HG03571 (cell line): ENCODE results near the gene ZNF205.
"Not testable (repeated sequence)": the region's sequence is repeated elsewhere in the genome, so short reads cannot be mapped to it uniquely, and the experiment has no call there.

Source experiments
- ATAC-seq: cut with Tn5 transposase; IDR thresholded peaks from one replicate; pipeline ENCODE4 v1.9.1; 2021; ENCODE audit not compliant: unreplicated experiment

The ZNF205 gene

GRCh38 chr16:3131755-3132377 lies 19.5 kb downstream of the ZNF205 start:
- ATAC-seq, result no peak

GRCh38 chr16:3133844-3134243 lies 21.5 kb downstream of the ZNF205 start:
- ATAC-seq, result no peak

- ATAC-seq, result peak; percentile 84
Observed at GRCh38 chr16:3134338-3135125, 22.1 kb downstream of the ZNF205 start, which contains the start of gene ZNF213. Gene ZNF213 (plus strand): TSS chr16:3135029. CDS start chr16:3137281, 2,252 bp downstream.

- no peak for ATAC-seq
Observed at GRCh38 chr16:3135126-3135715, 22.8 kb downstream of the ZNF205 start.

GRCh38 chr16:3137267-3137666 lies 24.9 kb downstream of the ZNF205 start:
- no peak for ATAC-seq

- ATAC-seq, result no peak
Observed at GRCh38 chr16:3138342-3138741, 26.0 kb downstream of the ZNF205 start.

- ATAC-seq, result no peak
Observed at GRCh38 chr16:3138823-3139426, 26.5 kb downstream of the ZNF205 start.

GRCh38 chr16:3139561-3139960 lies 27.2 kb downstream of the ZNF205 start:
- not testable (repeated sequence) for ATAC-seq

- no peak for ATAC-seq
Observed at GRCh38 chr16:3140603-3141427, 28.4 kb downstream of the ZNF205 start.

GRCh38 chr16:3141781-3142311 lies 29.5 kb downstream of the ZNF205 start:
- ATAC-seq, result no peak

GRCh38 chr16:3142327-3142726 lies 29.9 kb downstream of the ZNF205 start:
- no peak for ATAC-seq

- no peak for ATAC-seq
Observed at GRCh38 chr16:3142770-3143169, 30.4 kb downstream of the ZNF205 start.

GRCh38 chr16:3143189-3143588 lies 30.8 kb downstream of the ZNF205 start:
- no peak for ATAC-seq

- ATAC-seq, result no peak
Observed at GRCh38 chr16:3143598-3144320, 31.4 kb downstream of the ZNF205 start.

- ATAC-seq, result no peak
Observed at GRCh38 chr16:3144321-3144983, 32.1 kb downstream of the ZNF205 start.

GRCh38 chr16:3145151-3145550 lies 32.8 kb downstream of the ZNF205 start:
- no peak for ATAC-seq

GRCh38 chr16:3145660-3146059 lies 33.3 kb downstream of the ZNF205 start:
- no peak for ATAC-seq

GRCh38 chr16:3147046-3147756 lies 34.8 kb downstream of the ZNF205 start:
- ATAC-seq, result no peak

GRCh38 chr16:3147757-3148104 lies 35.3 kb downstream of the ZNF205 start:
- ATAC-seq, result no peak
